ENCODE measurements around the gene ASL. TPM values are rescaled to one million over a fixed set of nuclear protein-coding genes. Genes with fewer than 3 reads are reported as not detected.

ASL gene
- 16.4 to 25.7 TPM (median 21.9 TPM) in 5 replicates for total RNA-seq (2022; extraction: Qiagen RNA extraction; ENCODE audit: low read depth)

DNA sequence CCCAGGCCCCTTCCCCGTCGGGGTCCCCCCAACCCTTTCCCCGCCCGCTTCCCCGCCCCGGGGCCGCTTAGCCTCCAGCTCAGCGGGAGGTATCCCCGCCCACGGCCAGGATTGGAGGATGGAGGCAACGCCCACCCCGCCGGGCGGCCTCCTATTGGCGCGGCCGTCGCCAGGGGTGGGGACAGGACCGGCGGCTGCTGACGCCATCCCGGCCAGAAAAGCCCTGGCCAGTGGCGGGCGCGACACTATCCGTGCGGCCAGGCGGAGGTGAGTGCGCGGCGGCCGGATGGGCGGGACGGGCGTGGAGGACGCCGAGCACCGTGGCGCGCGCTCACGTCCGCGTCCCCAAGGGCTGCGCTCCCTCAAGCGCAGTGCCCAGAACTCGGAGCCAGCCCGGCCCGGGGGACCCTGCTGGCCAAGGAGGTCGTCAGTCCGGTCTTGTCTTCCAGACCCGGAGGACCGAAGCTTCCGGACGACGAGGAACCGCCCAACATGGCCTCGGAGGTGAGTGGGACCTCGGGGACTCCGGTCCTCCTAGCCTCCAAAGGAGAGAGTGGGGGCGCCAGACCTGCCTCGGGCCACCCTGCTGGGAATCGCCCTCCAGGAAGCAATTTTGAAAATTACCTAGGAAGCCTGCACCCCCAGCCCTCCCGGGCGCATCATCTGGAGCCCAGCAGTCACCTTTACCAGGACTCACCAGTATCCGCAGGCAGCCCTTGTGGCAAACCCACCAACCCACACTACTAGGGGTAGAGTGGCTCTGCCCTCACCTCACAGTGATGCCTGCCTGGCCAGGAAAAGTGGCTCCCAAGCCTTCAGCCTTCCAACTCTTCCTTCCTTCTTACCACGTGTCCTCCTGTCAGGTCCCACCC lies at the start of gene ASL:
Gene ASL (plus strand): TSS at position 230 of the 872 bp plus-strand sequence. CDS start 263 bp downstream, at position 493.

GRCh38 chr7:66114743-66115649 lies 39.4 kb downstream of the ASL start, which contains the start of gene CRCP:
Gene CRCP (plus strand): TSS chr7:66114847. CDS start chr7:66114963, 116 bp downstream.

Other genes starting within 250 kb of the ASL start
- 19.7 to 33.9 TPM (median 32.2 TPM) in 5 replicates for gene VKORC1L1, start 202.7 kb upstream of the ASL start, total RNA-seq (2022; extraction: Qiagen RNA extraction; ENCODE audit: low read depth)
- gene GUSB, start 93.6 kb upstream of the ASL start, total RNA-seq (2022; extraction: Qiagen RNA extraction; ENCODE audit: low read depth), result 28.1 to 36.2 TPM (median 31.9 TPM) in 5 replicates
- gene CRCP, start 39.0 kb downstream of the ASL start, total RNA-seq (2022; extraction: Qiagen RNA extraction; ENCODE audit: low read depth), result 24.8 to 36.1 TPM (median 26.3 TPM) in 5 replicates
- 6.1 to 8.8 TPM (median 7.4 TPM) in 5 replicates for gene TPST1, start 129.5 kb downstream of the ASL start, total RNA-seq (2022; extraction: Qiagen RNA extraction; ENCODE audit: low read depth)